ENCODE results near the gene MUC12. TPM values are rescaled to one million over a fixed set of nuclear protein-coding genes. Genes with fewer than 3 reads are reported as not detected.

Gene MUC12
- total RNA-seq, 4 donors from 2014 or later = 1.1 to 2.5 TPM; not detected in 2

DNA sequence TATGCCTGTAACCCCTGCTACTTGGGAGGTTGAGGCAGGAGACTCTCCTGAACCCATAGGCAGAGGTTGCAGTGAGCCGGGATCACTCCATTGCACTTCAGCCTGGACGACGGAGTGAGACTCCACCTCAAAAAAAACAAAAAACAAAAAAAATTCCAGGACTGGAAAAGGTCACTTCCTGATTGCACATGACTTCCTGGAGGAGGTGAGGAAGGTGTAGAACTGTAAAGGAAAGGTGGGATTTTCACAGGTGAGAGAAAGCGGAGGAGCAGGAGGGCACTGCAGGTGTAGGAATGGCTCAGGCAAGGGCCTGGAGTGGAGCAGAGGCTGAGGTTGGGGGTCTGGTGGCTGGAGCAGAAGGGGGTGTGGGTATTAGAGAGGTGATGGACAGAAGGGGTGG, 23.3 kb upstream of the MUC12 start:
- Histone ChIP-seq H3K36me3 (no peaks in the 10 kb centered on the region), H3K9me3 (peaks cover 0 to 6% (median 3%) of the 10 kb centered on the region in 4 donors), H3K4me1 (no peaks in the 10 kb centered on the region), H3K27ac (replicated peaks in 1 of 4) (no peak overlapping the region), H3K4me3 (no peak overlapping the region), H3K27me3 (peaks cover 0 to 53% (median 8%) of the 10 kb centered on the region in 4 donors)
- DNase-seq (ENCODE audit: extremely low spot score) = no peak
- no peak for TF ChIP-seq POLR2AphosphoS5 (IDR thresholded peaks at IDR 0.05)
- TF ChIP-seq EP300 (IDR thresholded peaks at IDR 0.05) = no peak
- TF ChIP-seq POLR2A (IDR thresholded peaks at IDR 0.05; ENCODE audit: low read depth) = no peak
- TF ChIP-seq, protein P1, sequence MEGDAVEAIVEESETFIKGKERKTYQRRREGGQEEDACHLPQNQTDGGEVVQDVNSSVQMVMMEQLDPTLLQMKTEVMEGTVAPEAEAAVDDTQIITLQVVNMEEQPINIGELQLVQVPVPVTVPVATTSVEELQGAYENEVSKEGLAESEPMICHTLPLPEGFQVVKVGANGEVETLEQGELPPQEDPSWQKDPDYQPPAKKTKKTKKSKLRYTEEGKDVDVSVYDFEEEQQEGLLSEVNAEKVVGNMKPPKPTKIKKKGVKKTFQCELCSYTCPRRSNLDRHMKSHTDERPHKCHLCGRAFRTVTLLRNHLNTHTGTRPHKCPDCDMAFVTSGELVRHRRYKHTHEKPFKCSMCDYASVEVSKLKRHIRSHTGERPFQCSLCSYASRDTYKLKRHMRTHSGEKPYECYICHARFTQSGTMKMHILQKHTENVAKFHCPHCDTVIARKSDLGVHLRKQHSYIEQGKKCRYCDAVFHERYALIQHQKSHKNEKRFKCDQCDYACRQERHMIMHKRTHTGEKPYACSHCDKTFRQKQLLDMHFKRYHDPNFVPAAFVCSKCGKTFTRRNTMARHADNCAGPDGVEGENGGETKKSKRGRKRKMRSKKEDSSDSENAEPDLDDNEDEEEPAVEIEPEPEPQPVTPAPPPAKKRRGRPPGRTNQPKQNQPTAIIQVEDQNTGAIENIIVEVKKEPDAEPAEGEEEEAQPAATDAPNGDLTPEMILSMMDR (IDR thresholded peaks at IDR 0.05) = no peak
- WGBS = 83% methylated on average over 4 of the region's 4 CpGs
- intact Hi-C loops (cut with DNase I) = no loop called here

DNA sequence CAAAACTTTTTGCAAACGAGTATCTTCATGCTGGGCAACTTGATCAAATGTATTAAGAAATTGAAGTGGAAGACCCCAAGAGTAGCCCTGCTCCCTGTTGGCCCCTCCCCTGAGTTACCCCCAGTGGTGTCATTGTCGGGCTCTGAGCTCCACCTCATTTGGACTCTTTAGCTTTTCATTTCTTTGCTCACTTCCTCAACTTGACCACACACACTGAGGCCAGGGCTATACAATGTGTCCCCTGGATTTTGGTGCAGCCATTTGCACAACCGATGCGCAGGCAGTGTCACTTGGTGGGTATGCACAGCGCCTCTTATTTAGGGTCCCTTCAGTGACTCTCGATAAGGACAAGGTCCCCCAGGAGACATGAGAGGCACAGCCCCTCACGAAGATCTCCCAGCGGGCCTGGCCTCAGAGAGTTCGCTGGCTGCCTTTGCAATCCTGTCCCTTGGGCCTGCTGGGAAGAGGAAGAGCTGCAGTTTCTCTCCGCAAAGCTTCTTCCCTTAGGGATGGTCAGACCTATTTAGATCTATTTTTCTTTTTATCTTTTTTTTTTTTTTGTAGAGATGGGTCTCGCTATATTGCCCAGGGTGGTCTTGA, 22.5 kb upstream of the MUC12 start:
- Histone ChIP-seq H3K9me3 (peaks cover 0 to 6% (median 3%) of the 10 kb centered on the region in 4 donors), H3K27me3 (peaks cover 0 to 61% (median 8%) of the 10 kb centered on the region in 4 donors), H3K27ac (replicated peaks in 1 of 4) (no peak overlapping the region), H3K4me3 (no peak overlapping the region), H3K36me3 (no peaks in the 10 kb centered on the region), H3K4me1 (no peaks in the 10 kb centered on the region)
- WGBS = 84% methylated on average over 11 of the region's 11 CpGs
- intact Hi-C loops (cut with DNase I) = no loop called here
- DNase-seq (ENCODE audit: extremely low spot score) = no peak
- TF ChIP-seq, protein P1 (IDR thresholded peaks at IDR 0.05) = no peak
- no peak for TF ChIP-seq EP300 (IDR thresholded peaks at IDR 0.05)

DNA sequence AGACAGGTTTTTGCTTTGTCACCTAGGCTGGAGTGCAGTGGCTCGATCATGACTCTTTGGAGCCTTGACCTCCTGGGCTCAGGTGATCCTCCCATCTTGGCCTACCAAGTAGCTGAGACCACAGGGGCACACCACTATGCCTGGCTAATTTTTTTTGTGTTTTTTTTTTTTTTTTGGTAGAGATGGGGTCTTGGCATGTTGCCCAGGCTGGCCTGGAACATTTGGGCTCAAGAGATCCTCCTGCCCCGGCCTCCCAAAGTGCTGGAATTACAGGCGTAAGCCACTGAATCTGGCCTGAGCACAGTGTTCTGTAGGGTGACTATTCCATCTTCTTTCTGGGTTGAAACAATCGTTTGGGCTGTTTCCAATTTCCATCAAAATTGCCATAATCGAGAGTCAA, 21.6 kb upstream of the MUC12 start:
- H3K4me3 ChIP-seq = no peak overlapping the region

DNA sequence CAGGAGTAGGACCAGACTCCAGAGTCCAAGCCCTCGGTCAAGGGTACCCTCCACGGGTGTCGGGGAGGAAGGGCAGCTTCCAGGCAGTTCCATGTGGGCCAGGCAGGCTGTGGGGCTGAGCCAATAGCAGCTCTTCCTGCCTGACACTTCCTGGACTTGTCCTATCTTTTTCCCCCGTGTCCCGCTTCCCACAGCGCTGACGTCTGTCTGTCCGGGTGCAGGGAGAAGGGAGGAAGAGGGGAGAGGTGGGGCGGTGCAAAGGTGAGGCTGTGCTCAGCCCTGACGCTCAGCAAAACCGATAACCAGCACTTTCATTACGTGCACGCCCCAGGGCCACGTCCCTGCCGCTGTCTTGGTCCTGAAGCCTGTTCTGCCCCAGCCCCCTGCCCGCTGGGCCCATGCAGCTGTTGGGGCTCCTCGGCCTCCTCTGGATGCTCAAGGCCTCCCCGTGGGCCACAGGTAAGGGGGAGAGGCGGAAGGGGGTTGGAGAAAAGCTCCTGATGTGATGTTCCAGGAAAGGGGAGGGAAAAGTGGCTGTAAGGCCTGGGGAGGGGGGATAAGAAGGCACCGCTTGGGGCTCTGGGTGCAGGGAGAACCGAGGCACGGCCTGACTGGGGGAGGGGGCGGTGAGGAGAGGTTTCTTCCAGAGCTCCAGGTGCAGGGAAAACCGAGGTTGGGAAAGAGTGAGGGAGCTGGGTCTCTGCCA, 20.0 kb upstream of the MUC12 start, which contains the start of gene MUC3A:
Gene MUC3A, plus strand, starts transcription at position 308 of the 706 bp plus-strand sequence. Its CDS starts 91 bp downstream, at position 399.
- H3K4me3 ChIP-seq = no peak within 1 kb of the TSS
- 24% methylated on average over 20 of the region's 24 CpGs for WGBS
- H3K27me3 ChIP-seq = peaks cover 0 to 70% (median 8%) of the 10 kb centered on the region in 4 donors
- intact Hi-C loops (cut with DNase I) = no loop called here
- no peak within 1 kb of the TSS for H3K27ac ChIP-seq (replicated peaks in 1 of 4)
- H3K4me1 ChIP-seq = no peaks in the 10 kb centered on the region
- H3K9me3 ChIP-seq = peaks cover 0 to under 1% (median under 1%) of the 10 kb centered on the region in 4 donors
- no peak for DNase-seq (ENCODE audit: extremely low spot score)
- TF ChIP-seq, protein P1 (IDR thresholded peaks at IDR 0.05) = no peak
- TF ChIP-seq POLR2A (IDR thresholded peaks at IDR 0.05; ENCODE audit: low read depth) (no peak), EP300 (IDR thresholded peaks at IDR 0.05) (no peak), POLR2AphosphoS5 (IDR thresholded peaks at IDR 0.05) (no peak)
- no peaks in the 10 kb centered on the region for H3K36me3 ChIP-seq

More for the DNA sequence above, 21.6 kb upstream of the MUC12 start:
- Histone ChIP-seq H3K27ac (replicated peaks in 1 of 4) (no peak overlapping the region), H3K27me3 (peaks cover 0 to 70% (median 8%) of the 10 kb centered on the region in 4 donors), H3K9me3 (peaks cover 0 to 6% (median 3%) of the 10 kb centered on the region in 4 donors), H3K4me1 (no peaks in the 10 kb centered on the region), H3K36me3 (no peaks in the 10 kb centered on the region)
- WGBS = 92% methylated on average over 5 of the region's 5 CpGs
- DNase-seq (ENCODE audit: extremely low spot score) = no peak
- intact Hi-C loops (cut with DNase I) = no loop called here
- no peak for TF ChIP-seq POLR2A (IDR thresholded peaks at IDR 0.05; ENCODE audit: low read depth)
- TF ChIP-seq EP300 (IDR thresholded peaks at IDR 0.05) = no peak
- no peak for TF ChIP-seq POLR2AphosphoS5 (IDR thresholded peaks at IDR 0.05)
- TF ChIP-seq, protein P1 (IDR thresholded peaks at IDR 0.05) = no peak

Data from esophagus muscularis mucosa (tissue), 4 donors.